Prostate gland (tissue), 2 donors: Measurements from ENCODE around the gene CYFIP1. TPM values are rescaled to one million over a fixed set of nuclear protein-coding genes. Genes with fewer than 3 reads are reported as not detected.

ENCODE experiments used
- DNase-seq: peaks from one replicate; pipeline ENCODE4 v3.0.0-alpha.2; 2019; ENCODE audit warnings: low spot score
- H3K27ac ChIP-seq, 2 donors: fragments of 200-600 bp; sonication (generic); 2 replicates each; pipeline ENCODE4 v1.5.1; 2017 to 2019
- H3K27me3 ChIP-seq: fragments of 200-600 bp; sonication (generic); replicated peaks from 2 replicates; pipeline ENCODE4 v1.5.1; 2019; ENCODE audit not compliant: insufficient read depth
- H3K36me3 ChIP-seq, 2 donors: fragments of 200-600 bp; sonication (generic); 1 replicate in 1 of 2; 2 replicates in 1 of 2; pipeline versions ENCODE4 v1.5.1 to v1.8.1; 2017 to 2019
- H3K4me1 ChIP-seq: fragments of 200-600 bp; sonication (generic); replicated peaks from 2 replicates; pipeline ENCODE4 v1.5.1; 2019
- H3K4me3 ChIP-seq, 2 donors: fragments of 200-600 bp; sonication (generic); 2 replicates each; pipeline ENCODE4 v1.5.1; 2017 to 2019
- H3K9me3 ChIP-seq: fragments of 200-600 bp; sonication (generic); 2 replicates; pipeline ENCODE4 v1.5.1; 2017
- POLR2A ChIP-seq: fragments of 450-650 bp; IDR thresholded peaks from one replicate; pipeline ENCODE4 v1.6.1; 2016; ENCODE audit warnings: antibody characterized with exemption, mild to moderate bottlenecking
- POLR2AphosphoS5 ChIP-seq: sonication (generic); formaldehyde crosslinking; IDR thresholded peaks from one replicate; pipeline ENCODE4 v1.6.1; 2017; ENCODE audit warnings: antibody characterized with exemption
- WGBS: methylation state at CpG from one replicate; pipeline ENCODE4 v1.1.5; 2018; 5-methylcytosine and 5-hydroxymethylcytosine counted together
- intact Hi-C: fragments of 100-400 bp; cut with DNase I; formaldehyde crosslinking; loops from one replicate; pipeline ENCODE4 v1.14.2; 2022
- total RNA-seq, 2 donors: library from RNA; depleted of rRNA; stranded (reverse); fragments of >200 nt; gene quantifications; one replicate each; pipeline ENCODE4 v1.1.0, GENCODE V29; 2016
- TF ChIP-seq, protein P1 (sequence below), 4 experiments: fragments of 200-600 bp in 2 of 4; fragments of 450-650 bp in 2 of 4; sonication (generic) in 2 of 4; IDR thresholded peaks; 1 replicate in 3 of 4; 2 replicates in 1 of 4; pipeline ENCODE4 v1.5.1; 2016 to 2019; ENCODE audit warnings: antibody characterized with exemption in 4 of 4, mild to moderate bottlenecking in 2 of 4, moderate library complexity in 2 of 4

Gene CYFIP1
- total RNA-seq, 2 donors from 2014 or later = 97.1 to 121 TPM

DNA sequence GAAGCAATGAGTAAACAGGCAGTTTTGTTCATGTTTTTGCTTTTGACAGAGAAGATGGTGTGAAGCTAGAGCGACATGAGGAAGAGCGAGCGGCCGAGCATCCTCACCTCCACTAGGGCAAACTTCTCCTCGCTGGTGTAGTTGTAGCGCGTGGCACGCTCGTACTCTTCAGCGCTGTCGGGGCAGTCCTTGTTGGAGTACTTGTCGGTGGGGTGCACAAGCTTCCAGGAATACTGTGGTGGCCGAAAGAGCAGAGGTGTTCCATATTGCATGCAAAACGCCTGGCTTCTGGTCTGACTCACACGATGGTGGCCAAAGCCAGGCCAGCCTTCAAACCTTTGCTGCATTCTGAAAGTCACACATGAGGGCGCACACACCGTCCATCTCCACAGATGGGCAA is 54.3 kb downstream of the CYFIP1 start:
- WGBS = 97% methylated on average over 17 of the region's 17 CpGs
- Histone ChIP-seq H3K36me3 (no peaks in the 10 kb centered on the region), H3K4me1 (no peaks in the 10 kb centered on the region), H3K9me3 (no peaks in the 10 kb centered on the region), H3K27ac (no peak overlapping the region), H3K27me3 (no peaks in the 10 kb centered on the region), H3K4me3 (no peak overlapping the region)
- no peak for DNase-seq
- TF ChIP-seq POLR2A (no peak), POLR2AphosphoS5 (no peak)
- TF ChIP-seq, protein P1, sequence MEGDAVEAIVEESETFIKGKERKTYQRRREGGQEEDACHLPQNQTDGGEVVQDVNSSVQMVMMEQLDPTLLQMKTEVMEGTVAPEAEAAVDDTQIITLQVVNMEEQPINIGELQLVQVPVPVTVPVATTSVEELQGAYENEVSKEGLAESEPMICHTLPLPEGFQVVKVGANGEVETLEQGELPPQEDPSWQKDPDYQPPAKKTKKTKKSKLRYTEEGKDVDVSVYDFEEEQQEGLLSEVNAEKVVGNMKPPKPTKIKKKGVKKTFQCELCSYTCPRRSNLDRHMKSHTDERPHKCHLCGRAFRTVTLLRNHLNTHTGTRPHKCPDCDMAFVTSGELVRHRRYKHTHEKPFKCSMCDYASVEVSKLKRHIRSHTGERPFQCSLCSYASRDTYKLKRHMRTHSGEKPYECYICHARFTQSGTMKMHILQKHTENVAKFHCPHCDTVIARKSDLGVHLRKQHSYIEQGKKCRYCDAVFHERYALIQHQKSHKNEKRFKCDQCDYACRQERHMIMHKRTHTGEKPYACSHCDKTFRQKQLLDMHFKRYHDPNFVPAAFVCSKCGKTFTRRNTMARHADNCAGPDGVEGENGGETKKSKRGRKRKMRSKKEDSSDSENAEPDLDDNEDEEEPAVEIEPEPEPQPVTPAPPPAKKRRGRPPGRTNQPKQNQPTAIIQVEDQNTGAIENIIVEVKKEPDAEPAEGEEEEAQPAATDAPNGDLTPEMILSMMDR (IDR thresholded peaks at IDR 0.05) = no peak
- intact Hi-C loops = no loop called here

DNA sequence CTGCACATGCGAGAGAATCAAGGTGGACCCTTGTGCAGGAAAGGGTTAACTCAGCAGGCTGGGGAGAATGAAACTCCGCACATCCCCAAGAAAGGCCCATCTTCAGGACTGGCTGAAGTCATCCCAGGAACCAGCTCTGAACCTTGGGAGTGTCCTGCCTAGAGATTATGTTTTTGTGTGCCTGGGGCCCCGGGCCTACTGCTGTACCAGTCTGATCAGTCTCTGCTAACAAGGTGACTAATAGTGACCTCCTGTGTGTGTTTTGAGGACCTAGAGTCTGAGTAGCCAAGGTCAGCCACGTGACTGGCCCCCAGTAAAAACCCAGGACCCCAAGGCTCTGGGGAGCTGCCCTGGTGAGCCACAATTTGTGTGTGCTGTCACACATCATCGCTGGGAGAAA is 58.2 kb downstream of the CYFIP1 start:
- Histone ChIP-seq H3K4me3 (no peak overlapping the region), H3K9me3 (no peaks in the 10 kb centered on the region), H3K27ac (no peak overlapping the region), H3K27me3 (no peaks in the 10 kb centered on the region), H3K4me1 (no peaks in the 10 kb centered on the region), H3K36me3 (peaks cover 0 to 9% of the 10 kb centered on the region in 2 donors)
- TF ChIP-seq, protein P1 (IDR thresholded peaks at IDR 0.05) = no peak
- TF ChIP-seq POLR2AphosphoS5 (no peak), POLR2A (no peak)
- intact Hi-C loops = no loop called here
- DNase-seq = no peak
- 81% methylated on average over 5 of the region's 5 CpGs for WGBS

DNA sequence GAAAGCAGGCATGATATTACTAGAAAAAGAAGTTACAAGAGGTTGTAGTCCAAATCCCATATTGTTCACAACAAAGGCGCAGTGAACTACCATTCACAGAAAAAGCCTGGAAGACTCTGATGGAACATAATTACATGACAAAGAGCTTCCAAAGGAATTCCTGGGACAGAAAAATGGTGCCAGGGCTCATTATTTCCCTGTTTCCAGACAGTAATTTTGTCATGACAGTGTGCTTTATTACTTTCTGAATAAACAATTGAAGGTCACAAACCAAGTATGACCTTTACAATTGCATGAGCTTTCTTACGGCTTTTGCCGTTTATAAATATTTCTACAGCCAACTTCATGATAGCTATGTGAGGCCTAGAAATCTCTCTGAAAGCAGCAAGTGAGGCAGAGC is 61.0 kb downstream of the CYFIP1 start:
- Histone ChIP-seq H3K4me3 (no peak overlapping the region), H3K27ac (no peak overlapping the region), H3K4me1 (no peaks in the 10 kb centered on the region), H3K27me3 (no peaks in the 10 kb centered on the region), H3K9me3 (no peaks in the 10 kb centered on the region), H3K36me3 (peaks cover 0 to 13% of the 10 kb centered on the region in 2 donors)
- WGBS = 63% methylated on average over 3 of the region's 3 CpGs
- intact Hi-C loops = no loop called here
- no peak for DNase-seq
- TF ChIP-seq, protein P1 (IDR thresholded peaks at IDR 0.05) = no peak
- no peak for TF ChIP-seq POLR2AphosphoS5
- TF ChIP-seq POLR2A = no peak

DNA sequence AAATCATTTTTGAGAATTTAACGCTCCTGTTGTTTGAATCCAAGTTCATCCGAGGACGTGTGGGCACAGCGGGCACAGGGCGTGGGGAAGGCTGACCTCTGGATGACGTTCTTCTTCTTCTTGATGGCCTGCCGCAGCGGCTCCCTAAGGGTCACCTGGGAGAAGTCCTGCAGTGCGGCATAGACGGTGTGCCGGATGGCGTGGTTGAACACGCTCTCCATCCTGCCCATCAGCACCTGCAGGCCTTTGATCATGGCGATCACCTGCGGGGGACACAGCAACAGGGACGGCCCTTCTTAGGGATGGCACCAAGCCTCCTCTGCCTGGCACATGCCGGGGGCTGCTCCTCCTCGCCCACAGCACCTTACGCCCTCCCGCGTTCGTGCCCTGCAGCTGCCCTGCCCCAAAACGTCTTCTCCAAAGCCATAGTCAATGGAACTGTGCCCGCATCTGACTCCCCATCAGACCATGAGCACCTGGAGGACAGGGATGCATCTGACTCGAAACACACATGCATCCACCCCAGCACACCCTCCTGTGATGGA is 61.5 kb downstream of the CYFIP1 start:
- DNase-seq = no peak
- H3K36me3 ChIP-seq = peaks cover 0 to 18% of the 10 kb centered on the region in 2 donors
- H3K27ac ChIP-seq = no peak overlapping the region
- no peaks in the 10 kb centered on the region for H3K4me1 ChIP-seq
- WGBS = 95% methylated on average over 25 of the region's 25 CpGs
- TF ChIP-seq, protein P1 (IDR thresholded peaks at IDR 0.05) = no peak
- TF ChIP-seq POLR2AphosphoS5 (no peak), POLR2A (no peak)
- no peak overlapping the region for H3K4me3 ChIP-seq
- intact Hi-C loops = no loop called here
- no peaks in the 10 kb centered on the region for H3K9me3 ChIP-seq
- no peaks in the 10 kb centered on the region for H3K27me3 ChIP-seq

DNA sequence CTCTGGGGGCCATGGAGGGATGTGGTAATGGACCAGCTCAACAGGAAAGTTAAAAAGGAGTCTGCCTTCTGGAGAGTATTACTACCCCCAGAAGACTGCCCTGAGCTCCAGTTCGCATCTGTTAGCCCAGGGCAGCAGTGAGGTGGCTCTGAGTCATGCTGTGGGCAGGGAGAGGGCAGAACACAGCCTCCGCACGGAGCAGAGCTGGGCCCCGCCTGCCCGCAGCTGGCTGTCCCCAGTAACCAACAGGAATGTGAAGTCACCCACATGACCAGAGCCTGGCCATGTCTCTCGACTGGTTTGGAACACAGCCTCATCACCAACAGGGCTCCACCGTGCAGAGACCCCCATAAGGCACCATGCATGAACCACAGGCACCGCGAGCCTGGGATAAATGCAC is 62.1 kb downstream of the CYFIP1 start:
- Histone ChIP-seq H3K4me3 (no peak overlapping the region), H3K4me1 (no peaks in the 10 kb centered on the region), H3K27ac (no peak overlapping the region), H3K27me3 (no peaks in the 10 kb centered on the region), H3K9me3 (no peaks in the 10 kb centered on the region), H3K36me3 (peaks cover 0 to 20% of the 10 kb centered on the region in 2 donors)
- intact Hi-C loops = no loop called here
- 93% methylated on average over 9 of the region's 9 CpGs for WGBS
- TF ChIP-seq, protein P1 (IDR thresholded peaks at IDR 0.05) = no peak
- no peak for TF ChIP-seq POLR2AphosphoS5
- TF ChIP-seq POLR2A = no peak
- DNase-seq = no peak
